Fibroblast of pulmonary artery (primary cell): Measurements from ENCODE around the gene CDH23.

Experiments used
- DNase-seq: peaks from one replicate; pipeline ENCODE4 v3.0.0-alpha.2; 2010; ENCODE audit warnings: low read depth
- H3K4me3 ChIP-seq: replicated peaks from 2 replicates; pipeline ENCODE4 v1.5.1; 2011; ENCODE audit warnings: low read depth, mild to moderate bottlenecking, control low read depth, low read length, moderate library complexity
- TF ChIP-seq, protein P1 (sequence below): IDR thresholded peaks from 2 replicates; pipeline ENCODE4 v1.5.1; 2011; ENCODE audit warnings: mild to moderate bottlenecking, control low read depth, low read length, inconsistent platforms; ENCODE audit errors: missing control alignments

The CDH23 gene

DNA sequence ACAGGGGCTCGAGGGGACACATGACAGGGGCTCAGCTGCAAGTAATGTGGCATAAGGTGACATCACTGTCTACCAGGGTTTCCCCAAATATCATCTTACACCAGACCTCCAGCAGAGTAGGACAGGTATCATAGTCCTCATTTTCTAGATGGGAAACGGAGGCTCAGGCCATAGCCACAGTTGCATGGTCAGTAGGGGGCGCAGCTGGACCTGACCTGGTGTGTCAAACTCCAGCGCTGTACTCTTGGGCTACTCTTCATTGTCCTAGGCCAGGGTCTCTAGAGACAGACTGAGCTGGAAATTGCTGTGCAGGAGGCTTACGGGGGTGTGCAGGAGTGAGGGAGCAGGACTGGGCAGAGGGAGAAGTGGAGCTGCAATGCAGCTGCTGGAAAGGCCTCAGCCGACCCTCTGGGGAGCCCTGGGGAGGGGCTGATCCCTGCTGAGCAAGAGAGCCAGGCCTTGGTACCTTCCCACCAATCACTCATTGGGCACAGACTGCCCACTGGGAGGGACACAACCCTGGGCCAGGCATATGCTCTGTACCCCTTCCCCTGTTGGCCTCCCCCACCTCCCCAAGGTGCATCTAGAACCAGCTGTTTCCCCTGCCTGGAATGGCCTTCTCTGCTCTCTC lies 89.9 kb downstream of the CDH23 start:
- TF ChIP-seq, protein P1, sequence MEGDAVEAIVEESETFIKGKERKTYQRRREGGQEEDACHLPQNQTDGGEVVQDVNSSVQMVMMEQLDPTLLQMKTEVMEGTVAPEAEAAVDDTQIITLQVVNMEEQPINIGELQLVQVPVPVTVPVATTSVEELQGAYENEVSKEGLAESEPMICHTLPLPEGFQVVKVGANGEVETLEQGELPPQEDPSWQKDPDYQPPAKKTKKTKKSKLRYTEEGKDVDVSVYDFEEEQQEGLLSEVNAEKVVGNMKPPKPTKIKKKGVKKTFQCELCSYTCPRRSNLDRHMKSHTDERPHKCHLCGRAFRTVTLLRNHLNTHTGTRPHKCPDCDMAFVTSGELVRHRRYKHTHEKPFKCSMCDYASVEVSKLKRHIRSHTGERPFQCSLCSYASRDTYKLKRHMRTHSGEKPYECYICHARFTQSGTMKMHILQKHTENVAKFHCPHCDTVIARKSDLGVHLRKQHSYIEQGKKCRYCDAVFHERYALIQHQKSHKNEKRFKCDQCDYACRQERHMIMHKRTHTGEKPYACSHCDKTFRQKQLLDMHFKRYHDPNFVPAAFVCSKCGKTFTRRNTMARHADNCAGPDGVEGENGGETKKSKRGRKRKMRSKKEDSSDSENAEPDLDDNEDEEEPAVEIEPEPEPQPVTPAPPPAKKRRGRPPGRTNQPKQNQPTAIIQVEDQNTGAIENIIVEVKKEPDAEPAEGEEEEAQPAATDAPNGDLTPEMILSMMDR = peak; percentile 75
- peak; percentile 47 for DNase-seq
- H3K4me3 ChIP-seq = no peak overlapping the region

- no peak overlapping the region for H3K4me3 ChIP-seq
- no peak for DNase-seq
- TF ChIP-seq, protein P1 = no peak
These were observed 91.0 kb downstream of the CDH23 start for GRCh38 chr10:71487726-71488125.

- no peak overlapping the region for H3K4me3 ChIP-seq
- TF ChIP-seq, protein P1 = no peak
These were observed 92.4 kb downstream of the CDH23 start for GRCh38 chr10:71489077-71489476.

DNA sequence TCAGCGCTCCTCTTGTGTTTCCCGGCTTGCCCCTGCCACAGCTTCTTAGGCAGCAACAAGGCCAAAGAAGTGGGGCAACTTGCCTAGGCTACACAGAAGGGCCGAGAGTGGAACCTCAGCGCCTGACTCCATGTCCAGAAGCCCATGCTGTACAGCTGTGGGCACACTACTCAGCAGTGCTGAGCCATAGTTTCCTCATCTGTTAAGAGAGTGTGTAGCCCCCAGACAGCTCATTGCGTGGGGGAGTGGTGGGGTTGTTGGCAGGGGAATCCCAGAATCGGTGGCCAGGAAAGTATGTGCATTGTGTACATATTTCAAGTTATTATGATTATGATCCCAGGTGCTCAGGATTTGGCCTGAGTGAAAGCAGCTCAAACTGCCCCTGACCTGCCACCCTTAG lies 96.2 kb downstream of the CDH23 start:
- no peak for DNase-seq
- TF ChIP-seq, protein P1 = no peak
- H3K4me3 ChIP-seq = no peak overlapping the region

More at GRCh38 chr10:71489077-71489476, 92.4 kb downstream of the CDH23 start:
- no peak for DNase-seq

DNA sequence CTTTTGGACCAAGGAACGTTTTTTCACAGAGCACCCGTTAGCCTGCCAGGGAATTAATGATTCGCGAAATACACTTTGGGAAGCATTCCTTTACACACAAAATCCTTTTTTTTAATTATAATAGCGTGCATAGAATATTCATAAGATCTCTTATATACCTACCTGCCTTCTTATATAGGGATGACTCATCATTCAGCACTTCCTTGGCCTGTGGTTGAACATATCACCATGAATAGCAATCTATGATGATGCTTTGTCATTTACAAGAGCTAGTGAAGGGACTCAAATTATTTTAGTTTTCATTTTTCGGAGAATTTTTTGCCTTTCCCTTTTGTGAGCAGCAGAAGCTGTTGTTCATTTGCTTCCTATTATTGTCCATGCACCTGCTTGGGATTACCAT lies 97.0 kb downstream of the CDH23 start:
- DNase-seq = no peak
- TF ChIP-seq, protein P1 = no peak
- no peak overlapping the region for H3K4me3 ChIP-seq

DNA sequence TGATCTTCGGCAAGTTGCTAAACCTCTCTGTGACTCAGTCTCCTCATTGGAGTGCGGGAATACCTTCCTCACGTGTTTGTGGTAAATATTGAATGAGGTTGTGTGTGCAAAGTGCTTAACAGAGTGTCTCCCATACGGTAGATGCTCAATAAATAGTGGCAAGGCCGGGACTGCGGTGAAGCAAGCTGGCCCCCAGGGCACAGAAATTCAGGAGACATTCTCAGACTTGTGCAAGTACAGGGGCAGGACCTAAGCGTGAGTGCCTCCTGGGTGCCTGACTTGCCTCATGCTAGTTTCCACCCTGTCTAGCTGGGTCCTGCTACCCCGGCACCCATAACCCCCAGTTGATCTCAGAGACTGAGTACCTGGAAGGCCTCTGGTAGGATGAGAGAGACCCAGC lies 97.8 kb downstream of the CDH23 start:
- TF ChIP-seq, protein P1 = no peak
- H3K4me3 ChIP-seq = no peak overlapping the region
- DNase-seq = no peak

GRCh38 chr10:71494980-71495381 lies 98.3 kb downstream of the CDH23 start:
- DNase-seq = no peak
- H3K4me3 ChIP-seq = no peak overlapping the region
- TF ChIP-seq, protein P1 = no peak
